Activated CD8-positive, alpha-beta T cell treated with anti-CD3 and anti-CD28 coated beads for 36 hours (primary cell): ENCODE results near the gene A4GNT. TPM values are rescaled to one million over a fixed set of nuclear protein-coding genes. Genes with fewer than 3 reads are reported as not detected.
A peak's percentile ranks its signal among the peaks of the same experiment; 100 is the strongest.

Experiments used
- ATAC-seq: fragments of 200-7000 bp; cut with Tn5 transposase; one replicate; pipeline ENCODE4 v1.10.0; 2021; ENCODE audit warnings: mild to moderate bottlenecking, moderate library complexity
- CTCF ChIA-PET: fragments of 350-600 bp; sonication (Branson Sonifier 250); formaldehyde crosslinking; loops from one replicate; lab custom pipeline; 2021; ENCODE audit warnings: antibody characterized with exemption; lab: Charles Lee
- POLR2A ChIA-PET: fragments of 350-600 bp; sonication (Branson Sonifier 250); formaldehyde crosslinking; loops from one replicate; lab custom pipeline; 2021; ENCODE audit warnings: antibody characterized with exemption; lab: Charles Lee
- DNase-seq: peaks from one replicate; pipeline ENCODE4 v3.0.0-alpha.2; 2020
- H3K27ac Mint-ChIP-seq: one replicate; pipeline ENCODE4 v1.8.0; 2021; ENCODE audit warnings: mild to moderate bottlenecking, mixed read lengths
- H3K27me3 Mint-ChIP-seq: one replicate; pipeline ENCODE4 v1.8.0; 2021; ENCODE audit warnings: mixed read lengths
- H3K36me3 Mint-ChIP-seq: one replicate; pipeline ENCODE4 v1.8.0; 2021; ENCODE audit warnings: low read depth, mixed read lengths
- H3K4me1 Mint-ChIP-seq: one replicate; pipeline ENCODE4 v1.8.0; 2021; ENCODE audit warnings: low read depth, mixed read lengths
- H3K4me3 Mint-ChIP-seq: one replicate; pipeline ENCODE4 v1.8.0; 2021; ENCODE audit warnings: mild to moderate bottlenecking, moderate library complexity, mixed read lengths
- H3K9me3 Mint-ChIP-seq: one replicate; pipeline ENCODE4 v1.8.0; 2021; ENCODE audit warnings: mixed read lengths
- CTCF ChIP-seq: fragments of 200-600 bp; IDR thresholded peaks from one replicate; pipeline ENCODE4 v1.8.0; 2022; ENCODE audit warnings: antibody characterized with exemption, mild to moderate bottlenecking
- intact Hi-C: fragments of 100-400 bp; cut with micrococcal nuclease; formaldehyde crosslinking; loops from one replicate; pipeline ENCODE4 v1.10.0; 2022
- total RNA-seq, 2 experiments: library from RNA; stranded (reverse); gene quantifications; one replicate each; pipeline ENCODE4 v1.2.3, GENCODE V29; 2021

Gene A4GNT
- total RNA-seq, 2 experiments from 2014 or later = not detected

DNA sequence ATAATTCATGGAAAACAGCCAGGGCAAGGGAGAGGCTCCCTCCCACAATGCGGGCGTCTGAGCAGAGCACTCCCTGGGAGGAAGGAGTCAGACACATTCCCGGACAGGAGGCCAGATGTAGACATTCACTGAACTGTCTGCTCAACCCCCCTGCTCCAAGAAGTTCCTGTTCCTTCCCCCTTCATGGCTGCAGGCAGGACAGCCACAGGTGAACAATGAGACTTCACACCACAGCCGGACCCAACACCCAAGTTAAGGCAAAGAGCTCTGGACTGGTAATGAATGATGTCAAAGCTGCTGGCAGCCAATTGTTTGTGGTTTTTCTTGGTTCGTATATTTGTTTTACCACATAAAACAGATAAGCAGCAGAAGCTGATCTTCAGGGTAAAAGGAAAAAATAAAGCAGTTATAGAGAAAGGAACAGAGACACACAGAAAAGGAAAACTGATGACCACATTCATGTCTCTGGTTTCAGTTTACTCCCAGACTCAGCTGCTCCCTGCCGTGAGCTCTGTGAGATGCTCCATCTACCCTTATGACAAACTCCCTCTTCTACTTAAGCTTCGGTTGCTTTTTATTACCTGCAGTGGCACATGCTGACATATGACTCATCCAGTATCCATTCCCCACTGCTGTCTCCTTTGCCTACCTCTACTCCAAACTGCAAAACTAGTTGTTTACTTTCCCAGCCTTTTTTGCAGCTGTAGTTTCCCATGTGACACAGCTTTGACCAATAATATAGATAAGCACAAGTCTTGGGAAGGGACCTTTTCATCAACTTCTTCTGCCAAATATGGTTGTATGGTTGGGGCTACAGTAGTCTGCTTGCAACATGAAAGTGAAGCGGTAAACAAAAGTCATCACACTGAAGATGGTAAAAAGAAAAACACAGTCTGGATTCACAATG lies 49.9 kb downstream of the A4GNT start:
- Mint-ChIP-seq H3K27me3 (peaks cover 12% of the 10 kb centered on the region), H3K4me1 (peaks cover 30% of the 10 kb centered on the region), H3K9me3 (no peaks in the 10 kb centered on the region), H3K27ac (peak overlapping the region; percentile 56), H3K36me3 (no peaks in the 10 kb centered on the region), H3K4me3 (peak overlapping the region; percentile 14)
- TF ChIP-seq CTCF = no peak
- ChIA-PET POLR2A (interaction anchor here (0.8 kb wide), 1 partner anchor 88 kb away, joined by 3 read pairs; no protein-coding TSS in a partner anchor), CTCF (interaction anchor here (0.7 to 2.4 kb wide), 7 partner anchors 11 to 272 kb away, joined by 3 to 9 read pairs (median 3); partner anchors contain the start of gene DZIP1L)
- intact Hi-C loops = no loop called here
- ATAC-seq (peak; percentile 79), DNase-seq (peak; percentile 43)

DNA sequence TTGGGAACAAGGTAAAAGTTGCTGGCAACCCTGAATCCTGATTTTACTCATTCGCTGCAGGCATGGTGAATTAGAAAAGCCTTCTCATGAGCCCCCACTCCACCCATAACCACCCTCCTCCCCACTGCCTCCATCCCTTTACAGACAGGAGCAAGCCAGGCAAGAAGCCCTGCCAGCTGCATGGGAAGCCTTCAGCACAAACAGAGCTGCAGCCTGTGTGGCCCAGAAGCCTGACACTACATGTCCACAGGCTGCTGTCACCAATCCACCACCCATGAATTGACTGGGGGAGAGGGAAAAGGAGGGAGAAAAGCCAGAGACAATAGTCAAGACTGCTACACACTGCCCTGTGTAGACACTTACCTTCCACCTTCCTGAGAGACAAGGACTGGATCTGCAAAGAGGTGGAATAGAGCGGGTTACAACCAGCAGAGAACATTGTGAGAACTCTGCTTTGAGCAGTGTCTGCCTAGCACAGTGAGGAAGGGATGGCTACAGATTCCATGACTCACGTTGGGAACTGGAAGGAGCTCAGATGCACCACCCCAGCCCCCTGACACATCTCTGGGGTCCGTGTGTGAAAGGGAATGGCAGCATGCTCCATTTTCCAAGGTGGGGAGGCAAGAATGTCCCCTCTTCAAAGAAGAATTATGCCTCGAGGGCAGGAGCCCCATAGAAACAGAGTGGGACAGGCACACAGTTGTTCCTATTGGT lies 50.7 kb downstream of the A4GNT start:
- H3K4me3 Mint-ChIP-seq = no peak overlapping the region
- ATAC-seq (no peak), DNase-seq (no peak)
- ChIA-PET CTCF (interaction anchor here (0.8 to 2.4 kb wide), 8 partner anchors 10 to 842 kb away, joined by 3 to 9 read pairs (median 4); partner anchors contain the start of gene DZIP1L), POLR2A (no interaction called here)
- intact Hi-C loops = no loop called here
- H3K27ac Mint-ChIP-seq = no peak overlapping the region
- no peak for TF ChIP-seq CTCF
- peaks cover 8% of the 10 kb centered on the region for H3K27me3 Mint-ChIP-seq
- H3K4me1 Mint-ChIP-seq = peaks cover 30% of the 10 kb centered on the region
- no peaks in the 10 kb centered on the region for H3K36me3 Mint-ChIP-seq
- no peaks in the 10 kb centered on the region for H3K9me3 Mint-ChIP-seq

DNA sequence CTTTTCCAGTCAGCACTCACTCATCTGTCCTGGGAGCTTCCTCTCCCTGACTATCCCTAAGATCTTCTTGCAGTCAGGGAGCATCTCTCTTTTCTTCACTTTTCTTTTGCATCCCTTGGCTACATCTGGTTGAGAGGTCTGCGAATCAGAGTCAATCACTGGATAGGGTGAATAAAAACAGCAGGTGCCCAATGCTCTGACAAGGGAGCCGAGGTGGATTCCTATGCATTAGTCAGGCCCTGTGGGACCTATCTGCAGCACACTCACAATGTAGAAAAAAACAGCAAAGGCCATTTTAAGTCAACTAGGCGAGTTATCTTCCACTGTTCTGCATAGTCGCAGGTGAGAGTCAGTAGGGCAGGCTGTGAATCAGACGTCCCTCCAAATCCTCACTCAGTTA lies 52.3 kb downstream of the A4GNT start:
- TF ChIP-seq CTCF = no peak
- intact Hi-C loops = no loop called here
- Mint-ChIP-seq H3K36me3 (no peaks in the 10 kb centered on the region), H3K4me1 (peaks cover 30% of the 10 kb centered on the region), H3K9me3 (no peaks in the 10 kb centered on the region), H3K27me3 (peaks cover 14% of the 10 kb centered on the region), H3K27ac (no peak overlapping the region), H3K4me3 (no peak overlapping the region)
- ChIA-PET CTCF (interaction anchor here (1.0 to 2.3 kb wide), 2 partner anchors 10 to 36 kb away, joined by 3 to 9 read pairs; partner anchors contain the start of gene DZIP1L), POLR2A (interaction anchor here (0.8 kb wide), 1 partner anchor 143 kb away, joined by 3 read pairs; no protein-coding TSS in a partner anchor)
- DNase-seq (no peak), ATAC-seq (no peak)

DNA sequence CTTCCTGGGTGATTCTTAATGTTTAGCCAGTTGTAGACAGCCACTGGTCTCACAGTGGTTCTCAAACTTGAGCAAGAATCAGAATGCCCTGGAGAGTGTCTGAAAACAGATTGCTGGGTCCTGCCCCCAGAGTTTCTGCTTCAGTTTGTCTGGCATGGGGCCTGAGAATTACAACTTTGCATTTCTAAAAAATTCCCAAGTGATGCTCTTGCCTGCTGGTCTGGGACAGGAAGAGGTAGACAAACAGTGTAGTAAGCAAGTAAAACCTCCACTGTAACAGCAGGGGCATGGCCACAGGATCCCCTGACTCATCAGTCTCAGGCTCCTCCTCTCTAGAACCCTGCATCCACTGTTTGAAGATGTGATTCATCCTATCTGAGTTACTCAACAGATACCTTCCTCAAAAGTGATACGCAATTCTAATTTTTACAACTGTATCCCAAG lies 53.3 kb downstream of the A4GNT start:
- peak; percentile 65 for ATAC-seq
- DNase-seq = peak; percentile 44
- Mint-ChIP-seq H3K9me3 (no peaks in the 10 kb centered on the region), H3K27me3 (peaks cover 12% of the 10 kb centered on the region), H3K4me1 (peaks cover 30% of the 10 kb centered on the region), H3K4me3 (no peak overlapping the region), H3K27ac (no peak overlapping the region), H3K36me3 (no peaks in the 10 kb centered on the region)
- intact Hi-C loops = no loop called here
- CTCF ChIA-PET = interaction anchor here (1.6 to 2.3 kb wide), 2 partner anchors 9 to 40 kb away, joined by 3 to 9 read pairs; no protein-coding TSS in a partner anchor
- POLR2A ChIA-PET = no interaction called here
- TF ChIP-seq CTCF = no peak
